IPS DF 19.7 (cell line): Measurements from ENCODE around the gene PTPN13.

ENCODE experiments used
- DNase-seq: peaks from one replicate; pipeline ENCODE4 v3.0.0-alpha.2; 2013; ENCODE audit warnings: low read depth, low spot score

Gene PTPN13, protein sequence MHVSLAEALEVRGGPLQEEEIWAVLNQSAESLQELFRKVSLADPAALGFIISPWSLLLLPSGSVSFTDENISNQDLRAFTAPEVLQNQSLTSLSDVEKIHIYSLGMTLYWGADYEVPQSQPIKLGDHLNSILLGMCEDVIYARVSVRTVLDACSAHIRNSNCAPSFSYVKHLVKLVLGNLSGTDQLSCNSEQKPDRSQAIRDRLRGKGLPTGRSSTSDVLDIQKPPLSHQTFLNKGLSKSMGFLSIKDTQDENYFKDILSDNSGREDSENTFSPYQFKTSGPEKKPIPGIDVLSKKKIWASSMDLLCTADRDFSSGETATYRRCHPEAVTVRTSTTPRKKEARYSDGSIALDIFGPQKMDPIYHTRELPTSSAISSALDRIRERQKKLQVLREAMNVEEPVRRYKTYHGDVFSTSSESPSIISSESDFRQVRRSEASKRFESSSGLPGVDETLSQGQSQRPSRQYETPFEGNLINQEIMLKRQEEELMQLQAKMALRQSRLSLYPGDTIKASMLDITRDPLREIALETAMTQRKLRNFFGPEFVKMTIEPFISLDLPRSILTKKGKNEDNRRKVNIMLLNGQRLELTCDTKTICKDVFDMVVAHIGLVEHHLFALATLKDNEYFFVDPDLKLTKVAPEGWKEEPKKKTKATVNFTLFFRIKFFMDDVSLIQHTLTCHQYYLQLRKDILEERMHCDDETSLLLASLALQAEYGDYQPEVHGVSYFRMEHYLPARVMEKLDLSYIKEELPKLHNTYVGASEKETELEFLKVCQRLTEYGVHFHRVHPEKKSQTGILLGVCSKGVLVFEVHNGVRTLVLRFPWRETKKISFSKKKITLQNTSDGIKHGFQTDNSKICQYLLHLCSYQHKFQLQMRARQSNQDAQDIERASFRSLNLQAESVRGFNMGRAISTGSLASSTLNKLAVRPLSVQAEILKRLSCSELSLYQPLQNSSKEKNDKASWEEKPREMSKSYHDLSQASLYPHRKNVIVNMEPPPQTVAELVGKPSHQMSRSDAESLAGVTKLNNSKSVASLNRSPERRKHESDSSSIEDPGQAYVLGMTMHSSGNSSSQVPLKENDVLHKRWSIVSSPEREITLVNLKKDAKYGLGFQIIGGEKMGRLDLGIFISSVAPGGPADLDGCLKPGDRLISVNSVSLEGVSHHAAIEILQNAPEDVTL (N-terminal part only)

DNA sequence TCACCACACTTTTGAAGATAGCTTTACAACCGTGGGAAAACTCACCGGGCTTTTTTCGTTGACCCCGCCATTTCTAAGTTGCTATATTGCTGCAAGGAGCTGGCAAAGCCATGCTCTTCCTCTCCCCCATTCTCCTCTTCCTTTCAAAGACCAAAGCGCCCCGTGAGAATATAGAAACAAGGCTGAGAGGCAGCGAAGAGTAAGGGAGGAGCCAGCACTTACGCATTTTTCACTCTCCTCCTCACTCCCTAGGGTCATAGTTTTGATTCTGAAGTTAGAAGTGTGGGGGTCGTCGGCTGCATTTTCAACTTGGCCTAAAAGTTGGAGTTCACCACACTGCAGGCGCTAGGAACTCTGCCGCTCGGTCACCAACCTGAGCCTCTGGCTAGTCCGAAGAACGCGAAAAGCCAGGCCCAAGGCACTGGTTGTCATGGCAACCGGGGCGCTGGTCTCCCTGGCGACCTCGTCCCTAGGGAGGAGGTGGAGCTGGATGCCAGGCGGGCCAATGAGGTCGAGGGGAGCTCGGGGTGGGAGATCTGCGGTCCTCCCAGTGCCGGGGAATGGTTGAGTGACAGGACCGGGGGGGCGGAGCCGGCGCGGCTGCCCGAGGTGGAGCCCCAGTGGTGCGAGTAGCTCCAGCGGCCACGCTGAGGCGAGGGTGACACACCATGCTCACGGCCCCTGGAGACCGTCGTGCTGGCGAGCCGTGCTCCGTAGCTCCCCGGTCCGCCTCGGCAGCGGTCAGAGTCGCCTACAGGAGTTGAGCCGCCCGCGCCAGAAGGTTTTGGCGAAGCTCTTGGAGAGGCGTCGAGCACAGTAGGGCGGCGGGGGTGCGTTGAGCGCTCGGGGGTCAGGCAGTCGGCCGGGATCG lies at the start of gene PTPN13:
PTPN13 (plus strand) TSS at position 628 of the 871 bp plus-strand sequence. CDS start 40,942 bp downstream, outside the sequence.
- peak; percentile 96 for DNase-seq

DNA sequence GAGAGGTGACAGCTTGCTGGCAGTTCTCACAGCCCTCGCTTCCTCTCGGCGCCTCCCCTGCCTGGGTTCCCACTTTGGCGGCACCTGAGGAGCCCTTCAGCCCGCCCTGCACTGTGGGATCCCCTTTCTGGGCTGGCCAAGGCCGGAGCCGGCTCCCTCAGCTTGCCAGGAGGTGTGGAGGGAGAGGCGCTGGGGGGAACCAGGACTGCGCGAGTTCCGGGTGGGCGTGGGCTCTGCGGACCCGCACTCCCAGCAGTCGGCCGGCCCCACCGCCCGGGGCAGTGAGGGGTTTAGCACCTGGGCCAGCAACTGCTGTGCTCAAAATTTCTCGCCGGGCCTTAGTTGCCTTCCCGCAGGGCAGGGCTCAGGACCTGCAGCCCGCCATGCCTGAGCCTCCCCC lies 47.0 kb upstream of the PTPN13 start:
- DNase-seq, result no peak

DNA sequence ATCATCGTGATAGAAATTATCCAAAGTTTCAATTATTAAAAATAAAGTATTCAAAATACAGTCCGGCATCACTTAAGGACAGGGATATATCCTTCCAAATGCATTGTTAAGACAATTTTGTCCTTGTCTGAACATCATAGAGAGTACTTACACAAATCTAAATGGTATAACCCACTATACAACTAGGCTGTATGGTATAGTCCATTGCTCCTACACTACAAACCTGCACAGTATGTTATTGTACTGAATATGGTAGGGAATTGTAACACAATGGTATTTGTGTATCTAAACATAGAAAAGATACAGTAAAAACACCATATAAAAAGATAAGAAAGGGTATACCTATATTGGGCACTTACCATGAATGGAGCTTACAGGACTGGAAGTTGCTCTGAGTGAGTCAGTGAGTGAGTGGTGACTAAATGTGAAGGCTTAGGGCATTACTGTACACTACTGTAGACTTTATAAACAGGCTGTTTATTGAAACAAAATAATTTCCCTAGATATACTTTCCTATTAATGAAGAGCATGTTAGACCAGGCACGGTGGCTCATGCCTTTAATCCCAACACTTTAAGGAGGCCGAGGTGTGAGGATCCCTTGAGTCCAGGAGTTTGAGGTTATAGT lies 44.8 kb upstream of the PTPN13 start:
- DNase-seq, result no peak

DNA sequence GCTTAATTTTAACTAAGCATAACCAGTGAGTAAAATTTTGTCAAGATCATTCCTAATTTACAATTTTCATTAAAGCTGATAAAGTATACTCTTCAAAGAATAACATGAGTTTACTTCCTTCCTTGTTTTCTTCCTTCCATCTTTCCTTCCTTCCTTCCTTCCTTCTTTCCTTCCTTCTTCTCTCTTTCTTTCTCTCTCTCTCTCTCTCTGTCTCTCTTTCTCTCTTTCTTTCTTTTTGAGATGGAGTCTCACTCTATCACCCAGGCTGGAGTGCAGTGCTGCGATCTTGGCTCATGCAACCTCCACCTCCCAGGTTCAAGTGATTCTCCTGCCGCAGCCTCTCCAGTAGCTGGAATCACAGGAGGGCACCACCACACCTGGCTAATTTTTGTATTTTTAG lies 42.7 kb upstream of the PTPN13 start:
- DNase-seq, result no peak

DNA sequence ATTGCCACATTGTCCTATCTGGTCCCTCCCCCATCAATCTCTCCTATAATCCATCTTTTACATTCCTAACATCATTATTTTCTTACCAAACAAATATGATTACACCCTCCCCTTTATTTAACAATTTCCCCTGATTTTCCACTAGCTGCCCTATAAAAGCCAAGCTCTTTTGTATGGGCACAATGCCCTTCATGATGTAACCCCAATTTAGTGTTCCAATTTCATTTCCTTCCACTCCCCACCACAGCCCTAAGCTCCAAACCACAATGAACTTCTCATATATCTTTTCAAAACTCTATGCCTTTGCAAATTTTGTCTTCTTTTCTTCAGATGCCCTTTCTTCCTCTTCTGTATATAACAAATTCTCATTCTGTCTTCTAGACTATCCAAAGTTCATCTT lies 39.5 kb upstream of the PTPN13 start:
- DNase-seq, result no peak

DNA sequence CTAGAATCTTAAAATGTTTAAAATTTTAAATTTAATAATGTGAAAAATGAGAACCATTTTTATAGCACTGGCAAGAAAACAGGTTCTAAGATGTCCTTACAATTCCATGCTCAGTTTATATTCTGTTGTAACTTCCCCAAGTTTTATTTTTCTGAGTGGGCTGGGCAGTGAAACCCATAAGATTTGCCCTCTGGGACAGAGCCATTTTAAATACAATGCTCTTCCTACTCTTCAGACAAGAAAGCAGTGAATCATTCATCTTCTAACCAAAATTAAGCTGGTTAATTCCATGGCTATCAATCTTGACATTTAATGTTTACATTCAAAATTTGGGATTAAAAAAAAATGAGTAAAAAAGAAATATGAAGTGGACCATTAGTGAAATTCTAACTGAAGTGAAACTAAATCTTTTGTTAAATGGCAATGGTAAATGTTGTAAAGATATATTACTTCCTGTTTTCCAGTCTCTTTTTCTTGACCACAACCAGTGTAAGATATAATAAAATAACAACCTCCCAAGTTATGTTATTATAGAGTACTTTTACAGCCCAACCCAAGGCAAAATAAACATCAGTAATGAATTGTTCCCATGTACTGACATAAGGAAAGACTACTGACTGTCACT lies 37.2 kb upstream of the PTPN13 start:
- DNase-seq, result no peak

DNA sequence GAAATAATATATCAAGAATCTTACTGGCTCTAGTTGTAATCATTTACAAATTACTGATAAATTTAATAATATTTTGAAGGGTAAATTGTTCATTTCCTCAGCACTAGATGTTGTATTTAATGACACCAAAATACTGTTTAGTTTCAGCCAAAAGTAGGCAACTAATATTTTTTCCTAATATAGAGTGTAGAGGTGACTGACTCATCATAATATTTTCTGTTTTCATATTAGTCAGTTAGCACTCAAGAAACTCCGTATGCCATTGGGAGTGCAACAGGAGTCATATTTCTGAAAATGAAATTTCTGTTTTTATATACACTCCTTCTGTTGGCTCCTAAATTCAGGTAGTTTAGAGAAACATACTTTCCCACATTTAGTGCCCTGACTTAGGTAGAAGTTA lies 36.6 kb upstream of the PTPN13 start:
- no peak for DNase-seq

DNA sequence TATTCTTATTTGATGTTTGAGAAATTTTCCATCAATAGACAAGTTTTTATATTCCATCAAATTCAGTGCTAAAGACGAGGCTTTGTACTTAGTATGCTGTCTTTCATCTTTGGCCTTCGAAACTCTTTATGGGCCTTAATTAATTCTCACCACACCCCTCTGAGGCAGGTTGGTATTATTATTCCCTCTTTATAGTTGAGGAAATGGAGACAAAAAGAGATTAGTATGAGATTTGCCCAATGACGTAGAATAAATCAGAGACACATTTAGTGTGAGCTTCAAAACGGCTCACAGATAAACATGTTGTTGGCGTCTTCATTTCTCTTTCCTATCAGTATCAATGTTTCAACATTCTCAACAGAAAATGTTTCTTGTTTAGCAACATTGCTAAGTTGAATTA lies 35.9 kb upstream of the PTPN13 start:
- no peak for DNase-seq

DNA sequence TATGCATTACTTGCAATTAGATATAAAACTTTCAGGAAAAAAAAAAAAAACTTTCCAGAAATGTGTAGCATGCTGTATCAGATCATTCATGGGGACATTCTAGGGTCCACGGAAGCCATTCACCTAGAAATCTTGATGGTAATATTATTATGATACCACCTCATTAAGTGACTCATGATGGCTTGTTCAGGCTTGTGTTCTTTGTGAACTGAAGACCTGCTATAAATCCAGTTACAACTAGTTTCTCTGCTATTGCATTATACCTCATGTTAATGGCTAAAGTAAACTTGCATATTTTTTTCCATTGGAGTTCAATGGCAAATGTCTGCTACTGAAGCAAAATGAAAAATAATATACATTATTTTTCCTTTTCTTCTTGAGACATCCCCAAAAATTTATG lies 35.3 kb upstream of the PTPN13 start:
- no peak for DNase-seq

DNA sequence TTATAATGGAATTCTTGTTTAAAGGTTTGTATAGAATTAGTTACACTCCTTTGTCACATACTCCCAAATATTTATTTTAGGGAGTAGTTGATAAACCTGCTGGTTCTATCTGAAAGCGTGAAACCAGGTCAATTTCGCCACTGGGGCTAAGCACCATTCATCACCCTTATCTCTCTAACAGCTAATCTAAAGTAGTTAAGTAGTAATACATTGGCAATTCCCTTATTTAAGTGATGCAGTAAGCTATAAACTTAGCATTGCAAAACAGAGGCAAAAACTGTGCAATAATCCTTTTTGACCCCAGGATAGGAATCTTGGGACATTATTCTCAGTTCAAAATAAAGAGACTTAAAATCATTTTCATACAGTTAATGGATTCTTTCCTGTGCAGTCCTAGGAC lies 33.7 kb upstream of the PTPN13 start:
- DNase-seq, result no peak

DNA sequence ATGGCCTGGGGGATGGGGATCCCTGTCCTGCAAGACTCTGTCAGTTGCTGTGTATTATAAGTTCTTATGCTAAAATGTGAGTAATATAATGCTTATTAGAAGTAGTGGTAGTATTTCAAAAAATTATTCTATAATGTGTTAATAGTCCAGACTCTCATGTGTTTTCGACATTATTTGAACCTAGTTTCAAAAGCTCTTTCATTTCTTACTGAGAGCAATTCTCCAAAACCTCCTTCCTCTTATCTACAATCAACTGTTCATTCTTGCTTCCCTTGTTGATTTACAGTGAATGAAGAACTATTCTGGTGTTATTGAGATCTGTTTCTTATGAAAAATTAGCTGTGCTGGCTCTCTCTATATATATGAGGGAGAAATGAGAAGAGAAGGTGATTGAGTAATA lies 32.9 kb upstream of the PTPN13 start:
- DNase-seq, result no peak

DNA sequence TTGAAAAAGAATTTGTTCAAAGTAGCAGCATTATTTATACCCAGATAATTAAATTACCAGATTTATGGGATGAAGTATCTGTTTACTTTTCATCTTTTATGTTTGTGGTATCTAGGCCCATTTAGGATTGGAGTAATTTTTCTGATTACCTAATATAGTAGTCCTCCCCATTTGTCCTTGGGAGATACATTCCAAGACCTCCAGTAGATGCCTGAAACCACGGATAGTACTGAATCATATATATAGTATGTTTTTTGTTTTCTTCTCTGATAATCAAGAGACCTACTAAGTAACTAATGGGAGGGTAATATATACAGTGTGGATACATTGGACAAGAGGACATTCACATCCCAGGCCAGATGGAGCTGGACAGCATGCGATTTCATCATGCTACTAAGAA lies 30.7 kb upstream of the PTPN13 start:
- no peak for DNase-seq

DNA sequence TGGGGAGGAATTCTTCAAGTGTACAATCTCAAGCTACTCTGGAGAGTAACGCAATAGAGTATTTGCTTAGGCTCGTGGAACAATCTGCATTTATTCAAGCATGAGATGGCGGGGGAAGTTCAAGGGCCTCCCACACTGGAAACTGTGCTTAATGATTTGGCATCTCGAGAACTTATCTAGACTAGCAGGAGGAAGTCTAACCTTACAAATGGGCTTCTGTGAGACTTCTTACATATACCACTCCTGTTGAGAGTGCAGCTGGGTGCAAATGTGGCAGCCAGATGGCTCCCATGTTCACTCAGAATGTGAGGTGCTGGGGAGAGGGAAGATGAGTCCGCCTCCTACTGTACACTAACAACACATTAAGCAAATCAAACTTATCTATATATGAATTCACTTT lies 29.3 kb upstream of the PTPN13 start:
- no peak for DNase-seq

DNA sequence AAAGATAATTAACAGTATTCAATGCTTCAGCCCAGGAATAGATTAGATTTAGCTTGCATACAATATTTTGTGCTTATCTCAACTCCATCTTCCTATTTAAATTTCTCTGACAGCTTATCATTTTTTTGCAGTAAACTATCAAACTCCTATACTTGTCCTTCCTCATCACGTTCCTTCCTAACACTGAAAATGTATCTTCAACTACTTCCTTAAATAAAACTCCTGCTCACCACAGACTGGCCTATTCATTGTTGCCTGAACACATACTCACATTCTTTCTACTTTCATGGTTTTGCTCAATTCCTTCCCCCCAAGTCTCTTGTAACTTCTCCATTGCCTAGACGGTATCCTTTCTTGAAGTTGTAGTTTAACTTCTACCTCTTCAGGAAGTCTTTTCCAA lies 28.5 kb upstream of the PTPN13 start:
- no peak for DNase-seq

DNA sequence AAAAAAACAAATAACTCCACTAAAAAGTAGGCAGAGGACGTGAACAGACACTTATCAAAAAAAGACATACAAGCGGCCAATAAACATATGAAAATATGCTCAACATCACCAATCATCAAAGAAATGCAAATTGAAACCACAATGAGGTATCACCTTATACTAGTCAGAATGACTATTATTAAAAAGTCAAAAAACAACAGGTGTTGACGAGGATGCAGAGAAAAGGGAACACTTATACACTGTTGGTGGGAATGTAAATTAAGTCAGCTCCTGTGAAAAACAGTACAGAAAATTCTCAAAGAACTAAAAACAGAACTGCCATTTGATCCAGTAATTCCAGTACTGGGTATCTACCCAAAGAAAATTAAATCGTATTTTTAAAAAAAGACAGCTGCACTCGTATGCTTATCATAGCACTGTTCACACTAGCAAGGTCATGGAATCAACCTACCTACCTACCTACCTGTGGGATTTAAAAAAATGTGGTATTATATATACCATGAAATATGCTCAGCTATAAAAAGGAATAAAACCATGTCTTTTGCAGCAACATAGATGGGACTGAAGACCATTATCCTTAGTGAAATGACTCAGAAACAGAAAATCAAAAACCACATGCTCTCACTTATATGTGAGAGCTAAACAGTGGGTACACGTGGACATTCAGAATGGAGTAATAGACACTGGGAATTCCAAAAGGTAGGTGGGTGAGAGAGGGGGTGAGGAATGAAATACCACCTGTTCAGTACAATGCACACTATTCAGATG lies 24.8 kb upstream of the PTPN13 start:
- DNase-seq, result no peak

DNA sequence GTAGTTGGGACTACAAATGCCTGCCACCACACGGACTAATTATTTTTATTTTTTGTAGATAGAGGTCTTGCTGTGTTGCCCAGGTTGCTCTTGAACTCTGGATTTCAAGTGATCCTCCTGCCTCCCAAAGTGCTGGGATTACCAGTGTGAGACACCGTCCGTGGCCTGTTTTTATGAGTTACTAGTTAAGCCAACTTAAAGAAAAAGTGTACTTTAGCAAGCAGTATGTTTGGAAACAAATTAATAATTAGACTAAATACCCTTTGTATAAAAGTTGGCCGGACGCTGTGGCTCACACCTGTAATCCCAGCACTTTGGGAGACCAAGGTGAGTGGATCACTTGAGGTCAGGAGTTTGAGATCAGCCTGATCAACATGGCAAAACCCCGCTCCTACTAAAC lies 14.2 kb upstream of the PTPN13 start:
- DNase-seq, result no peak

DNA sequence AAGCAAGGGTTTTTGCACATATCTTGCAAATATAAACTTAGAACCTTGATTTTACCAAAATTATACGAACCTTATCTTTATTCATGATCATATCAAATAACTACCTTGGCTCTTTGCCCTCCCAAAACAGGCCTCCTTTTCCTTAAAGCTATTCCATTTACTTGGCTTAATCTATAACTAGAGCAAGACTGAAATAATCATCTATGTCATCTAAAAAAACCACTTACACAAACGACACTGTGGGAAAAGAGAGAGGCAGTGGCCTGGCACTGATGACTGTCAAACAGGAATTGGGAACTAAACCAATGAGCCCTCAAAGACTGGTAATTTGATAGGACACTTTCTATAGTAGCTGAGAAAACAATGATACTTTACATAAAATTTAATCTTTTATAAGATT lies 11.7 kb upstream of the PTPN13 start:
- no peak for DNase-seq

DNA sequence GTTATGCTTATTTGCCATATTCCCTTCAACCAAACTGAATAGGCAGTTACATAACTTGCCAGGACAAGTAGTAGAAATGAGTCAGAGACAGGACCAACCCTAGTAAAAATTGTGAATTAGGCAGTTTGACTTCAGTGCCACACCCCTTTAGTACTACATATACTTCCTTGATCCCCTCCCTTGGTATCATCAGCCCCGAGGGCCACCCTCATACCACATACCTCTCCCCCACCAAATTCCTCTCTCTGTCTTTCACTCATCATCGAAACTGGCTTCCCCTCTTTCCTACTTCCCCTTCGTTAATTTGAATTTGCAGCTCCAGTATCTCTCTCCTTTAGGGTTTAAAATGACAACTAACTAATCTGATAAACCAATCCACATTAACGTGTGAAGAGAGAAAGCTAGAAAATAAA lies 7.9 kb upstream of the PTPN13 start:
- no peak for DNase-seq

DNA sequence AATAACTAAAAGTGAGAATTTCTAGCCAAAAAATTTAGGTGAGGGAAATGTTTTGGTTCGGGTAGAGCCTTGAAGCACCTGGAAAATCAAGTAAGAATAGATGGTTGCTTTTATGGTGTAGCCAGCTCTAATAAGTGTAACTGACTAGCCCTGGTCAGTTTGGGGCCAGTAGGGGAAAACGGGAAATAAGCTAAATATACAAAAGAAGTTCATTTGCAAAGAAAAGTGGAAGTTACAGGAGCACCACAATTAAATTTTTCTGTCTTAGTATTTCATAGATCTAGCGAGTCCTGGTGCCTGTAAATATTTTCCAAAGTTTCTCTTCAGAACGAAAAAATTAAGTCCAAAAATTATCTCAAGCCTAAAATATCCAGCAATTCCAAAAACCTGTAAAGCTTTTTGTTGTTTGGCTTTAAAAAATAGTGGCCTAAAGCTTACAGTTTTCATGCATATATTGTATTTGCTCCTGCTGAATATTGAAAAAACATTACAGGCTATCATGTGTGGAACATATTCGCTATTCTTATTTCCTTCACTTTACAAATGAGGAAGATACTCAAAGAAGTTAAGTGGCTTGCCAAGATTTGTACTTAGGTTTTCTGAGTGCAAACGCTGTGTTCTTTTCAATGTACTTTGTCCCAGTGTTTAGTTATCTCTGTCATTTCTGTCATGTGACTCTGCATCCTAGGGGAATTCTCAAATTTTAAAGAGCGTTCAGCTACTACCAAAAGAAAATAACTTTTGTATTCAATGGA lies 7.3 kb upstream of the PTPN13 start:
- no peak for DNase-seq
